Central memory CD8-positive, alpha-beta T cell (primary cell): ENCODE results near the gene SCRN2.

ENCODE experiments used
- ATAC-seq: fragments of 150-1000 bp; cut with Tn5 transposase; replicated peaks from 2 replicates; pipeline ENCODE4 v1.10.0; 2022; ENCODE audit warnings: mild to moderate bottlenecking, moderate FRiP score, moderate number of reproducible peaks; ENCODE audit not compliant: poor library complexity, severe bottlenecking; ENCODE audit errors: extremely low read depth
- DNase-seq, 2 donors: peaks; one replicate each; pipeline ENCODE4 v3.0.0; 2021; ENCODE audit warnings: low spot score in 2 of 2
- H3K27ac Mint-ChIP-seq: one replicate; pipeline ENCODE4 v1.8.0; 2022; ENCODE audit warnings: low read depth, mild to moderate bottlenecking, moderate library complexity, mixed read lengths
- H3K27me3 Mint-ChIP-seq: one replicate; pipeline ENCODE4 v1.8.0; 2022; ENCODE audit warnings: mixed read lengths
- H3K36me3 Mint-ChIP-seq: one replicate; pipeline ENCODE4 v1.8.0; 2022; ENCODE audit warnings: mild to moderate bottlenecking, moderate library complexity, mixed read lengths; ENCODE audit not compliant: insufficient read depth
- H3K4me1 Mint-ChIP-seq: one replicate; pipeline ENCODE4 v1.8.0; 2022; ENCODE audit warnings: mixed read lengths
- H3K4me3 Mint-ChIP-seq: one replicate; pipeline ENCODE4 v1.8.0; 2022; ENCODE audit warnings: mild to moderate bottlenecking, moderate library complexity, mixed read lengths
- H3K9me3 Mint-ChIP-seq: one replicate; pipeline ENCODE4 v1.8.0; 2022; ENCODE audit warnings: mixed read lengths

The SCRN2 gene

GRCh38 chr17:47801176-47801765 lies 39.8 kb downstream of the SCRN2 start:
- DNase-seq (no peak), ATAC-seq (no peak)
- Mint-ChIP-seq H3K27me3 (no peaks in the 10 kb centered on the region), H3K4me1 (peaks cover 5% of the 10 kb centered on the region), H3K36me3 (peaks cover 4% of the 10 kb centered on the region), H3K4me3 (no peak overlapping the region), H3K9me3 (no peaks in the 10 kb centered on the region), H3K27ac (no peak overlapping the region)

DNA sequence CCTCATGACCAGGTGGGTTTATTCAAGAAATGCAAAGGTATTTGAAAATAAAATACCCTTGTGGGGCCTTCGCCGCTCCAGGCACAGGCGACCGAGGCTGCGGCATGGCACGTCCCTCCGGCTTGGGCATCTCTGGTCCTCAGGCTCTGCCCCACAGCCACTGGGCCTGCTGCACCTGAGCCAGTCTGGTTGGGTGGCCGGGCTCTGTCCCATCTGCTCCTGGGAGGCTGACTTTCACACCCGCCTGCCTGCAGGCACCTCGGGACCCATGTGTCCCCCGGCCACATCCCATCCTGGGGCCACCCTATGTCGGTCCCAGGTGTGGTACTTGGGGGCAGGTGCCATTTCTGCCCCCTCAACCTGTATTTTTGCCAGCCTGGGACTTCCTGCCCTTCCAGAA lies 40.4 kb downstream of the SCRN2 start:
- H3K4me3 Mint-ChIP-seq = no peak overlapping the region
- ATAC-seq = no peak

GRCh38 chr17:47797797-47798196 lies 43.3 kb downstream of the SCRN2 start:
- DNase-seq (no peak), ATAC-seq (no peak)
- no peak overlapping the region for H3K27ac Mint-ChIP-seq
- peaks cover 34% of the 10 kb centered on the region for H3K27me3 Mint-ChIP-seq
- no peaks in the 10 kb centered on the region for H3K9me3 Mint-ChIP-seq
- H3K4me3 Mint-ChIP-seq = no peak overlapping the region
- peaks cover 5% of the 10 kb centered on the region for H3K4me1 Mint-ChIP-seq
- H3K36me3 Mint-ChIP-seq = no peaks in the 10 kb centered on the region

More for the DNA sequence above, 40.4 kb downstream of the SCRN2 start:
- no peak for DNase-seq
- no peak overlapping the region for H3K27ac Mint-ChIP-seq
- H3K9me3 Mint-ChIP-seq = no peaks in the 10 kb centered on the region
- peaks cover 5% of the 10 kb centered on the region for H3K4me1 Mint-ChIP-seq
- no peaks in the 10 kb centered on the region for H3K36me3 Mint-ChIP-seq
- H3K27me3 Mint-ChIP-seq = peaks cover 6% of the 10 kb centered on the region

GRCh38 chr17:47792979-47793378 lies 48.1 kb downstream of the SCRN2 start:
- H3K9me3 Mint-ChIP-seq = no peaks in the 10 kb centered on the region
- peaks cover 81% of the 10 kb centered on the region for H3K27me3 Mint-ChIP-seq
- H3K27ac Mint-ChIP-seq = no peak overlapping the region
- H3K4me1 Mint-ChIP-seq = peaks cover 17% of the 10 kb centered on the region
- DNase-seq (no peak), ATAC-seq (no peak)
- no peak overlapping the region for H3K4me3 Mint-ChIP-seq
- no peaks in the 10 kb centered on the region for H3K36me3 Mint-ChIP-seq

DNA sequence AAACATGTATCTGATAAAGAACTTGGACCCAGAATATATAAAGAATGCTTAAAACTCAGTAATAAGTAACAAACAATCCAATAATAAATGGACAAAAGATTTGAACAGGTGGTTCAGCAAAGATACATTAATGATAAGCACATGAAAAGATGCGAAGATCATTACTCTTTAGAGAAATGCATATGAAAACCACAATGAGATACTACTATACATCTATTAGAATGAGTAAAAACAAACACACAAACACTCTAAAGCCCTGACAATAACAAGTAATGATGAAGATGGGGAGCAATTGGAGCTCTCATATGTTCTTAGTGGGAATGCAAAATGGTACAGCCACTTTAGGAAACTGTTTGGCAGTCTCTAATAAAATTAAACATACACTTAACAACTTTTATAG lies 48.6 kb downstream of the SCRN2 start:
- H3K27ac Mint-ChIP-seq = no peak overlapping the region
- no peak for DNase-seq
- peaks cover 83% of the 10 kb centered on the region for H3K27me3 Mint-ChIP-seq
- H3K36me3 Mint-ChIP-seq = no peaks in the 10 kb centered on the region
- H3K4me3 Mint-ChIP-seq = no peak overlapping the region
- H3K4me1 Mint-ChIP-seq = peaks cover 17% of the 10 kb centered on the region
- ATAC-seq = no peak
- no peaks in the 10 kb centered on the region for H3K9me3 Mint-ChIP-seq

DNA sequence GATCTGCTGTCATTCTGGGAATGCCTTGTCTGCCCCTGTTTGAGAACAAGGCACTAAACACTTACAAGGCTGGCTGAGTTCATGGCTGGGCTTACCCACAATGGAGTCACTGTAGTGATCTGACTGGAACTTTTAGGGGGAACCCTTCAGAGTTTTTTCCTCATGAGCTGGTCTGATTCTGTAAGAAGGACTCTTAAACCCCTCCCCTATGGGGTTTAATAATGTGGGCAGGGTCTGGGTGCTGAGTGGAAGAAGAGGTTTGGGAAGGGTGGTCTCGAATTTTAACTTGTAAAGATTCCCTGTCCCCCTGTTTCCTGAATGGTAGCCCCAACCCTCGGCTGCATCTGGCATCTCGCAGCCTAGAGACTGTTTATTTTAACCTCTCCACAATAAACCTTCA lies 50.0 kb downstream of the SCRN2 start:
- peaks cover 17% of the 10 kb centered on the region for H3K4me1 Mint-ChIP-seq
- no peak for ATAC-seq
- H3K4me3 Mint-ChIP-seq = peak overlapping the region; percentile 66
- H3K27me3 Mint-ChIP-seq = peaks cover 80% of the 10 kb centered on the region
- H3K9me3 Mint-ChIP-seq = no peaks in the 10 kb centered on the region
- H3K27ac Mint-ChIP-seq = peak overlapping the region; percentile 33
- no peaks in the 10 kb centered on the region for H3K36me3 Mint-ChIP-seq
- DNase-seq = no peak

DNA sequence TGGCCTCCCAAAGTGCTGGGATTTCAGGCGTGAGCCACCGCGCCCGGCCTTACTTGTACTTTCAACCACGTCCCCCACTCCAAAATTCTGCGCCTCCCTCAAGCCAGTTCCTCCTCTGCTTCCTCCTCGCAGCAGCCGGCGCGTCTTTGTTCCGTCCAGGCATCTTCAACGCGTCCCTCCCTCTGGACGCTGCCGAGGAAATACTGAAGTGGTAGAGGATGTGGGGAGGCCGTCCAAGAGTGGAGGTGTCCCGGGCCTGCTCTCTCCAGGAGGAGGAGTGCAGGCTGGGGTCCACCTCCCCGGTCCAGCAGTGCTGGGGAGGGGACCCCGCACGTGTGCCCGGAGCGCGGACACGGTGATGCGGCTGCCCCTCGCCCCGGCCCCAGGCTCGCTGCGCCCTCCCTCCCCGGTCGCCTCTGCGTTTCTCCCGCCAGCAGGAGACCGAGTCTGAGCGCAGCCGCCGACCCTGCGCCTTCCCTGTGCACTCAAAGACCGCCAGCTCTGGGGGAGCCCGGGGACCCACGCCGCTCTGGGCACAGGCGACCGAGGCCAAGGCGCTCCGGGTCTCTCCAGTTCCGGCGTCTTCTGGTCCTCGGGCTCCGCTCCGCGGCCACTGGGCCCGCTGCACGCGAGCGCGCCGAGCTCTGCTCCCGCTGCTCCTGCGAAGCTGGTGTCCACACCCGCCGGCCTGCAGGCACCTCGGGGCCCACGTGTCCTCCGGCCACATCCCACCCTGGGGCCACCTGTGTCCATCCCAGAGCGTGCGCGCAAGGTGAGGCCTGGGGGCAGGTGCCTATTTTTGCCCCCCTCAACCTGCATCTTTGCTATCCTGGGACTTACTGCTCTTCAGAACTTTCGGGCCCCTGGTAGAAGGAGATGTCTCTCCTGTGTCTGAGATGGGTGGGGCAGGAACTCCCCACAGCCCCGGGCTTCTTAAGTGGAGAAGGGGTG lies 51.2 kb downstream of the SCRN2 start:
- Mint-ChIP-seq H3K4me1 (peaks cover 17% of the 10 kb centered on the region), H3K4me3 (peak overlapping the region; percentile 66), H3K27me3 (peaks cover 69% of the 10 kb centered on the region), H3K36me3 (no peaks in the 10 kb centered on the region), H3K27ac (no peak overlapping the region), H3K9me3 (no peaks in the 10 kb centered on the region)
- DNase-seq = peak; percentile 33 to 35
- ATAC-seq = peak; percentile 88
